Kidney epithelial cell (primary cell): ENCODE data around the gene SNRNP48. TPM values are rescaled to one million over a fixed set of nuclear protein-coding genes. Genes with fewer than 3 reads are reported as not detected.

ENCODE experiments used
- DNase-seq: peaks from one replicate; pipeline ENCODE4 v3.0.0-alpha.2; 2010; ENCODE audit warnings: low read depth
- H3K27me3 ChIP-seq: 2 replicates; pipeline ENCODE4 v1.6.0; 2011; ENCODE audit warnings: low read length; ENCODE audit not compliant: control insufficient read depth, insufficient read depth
- H3K36me3 ChIP-seq: 2 replicates; pipeline ENCODE4 v1.5.1; 2011; ENCODE audit warnings: low read length; ENCODE audit not compliant: control insufficient read depth, insufficient read depth
- H3K4me3 ChIP-seq: 2 replicates; pipeline ENCODE4 v1.5.1; 2011; ENCODE audit warnings: low read depth, mild to moderate bottlenecking, control low read depth, low read length
- total RNA-seq: library from RNA; depleted of rRNA; stranded (reverse); fragments of >200 nt; gene quantifications from 2 replicates; pipeline ENCODE4 v1.2.3, GENCODE V29; 2015
- TF ChIP-seq, protein P1 (sequence below): IDR thresholded peaks from 2 replicates; pipeline ENCODE4 v1.5.1; 2011; ENCODE audit warnings: mild to moderate bottlenecking, moderate library complexity, low read length, control low read depth, inconsistent platforms; ENCODE audit not compliant: insufficient read depth, poor library complexity, severe bottlenecking

SNRNP48 gene
- total RNA-seq, 1 donor from 2014 or later = 8.9 TPM

DNA sequence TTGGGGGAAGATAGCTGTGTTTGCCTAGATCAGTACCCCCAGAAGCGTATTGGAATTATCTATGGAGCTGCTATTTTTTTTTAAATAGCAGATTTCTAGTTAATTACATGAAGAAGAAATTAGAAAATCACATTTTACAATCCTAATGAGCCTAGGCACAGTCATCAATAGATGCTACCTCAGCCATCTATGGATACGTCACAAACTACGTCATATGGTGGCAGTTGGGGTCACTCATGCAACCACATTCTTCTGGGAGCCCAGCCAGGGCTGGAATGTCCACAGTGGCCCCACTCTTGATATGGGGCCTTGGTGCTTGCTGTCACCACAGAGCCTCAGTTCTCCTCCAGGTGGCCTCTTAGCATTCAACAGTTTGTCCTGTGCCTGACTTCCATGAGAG lies 63.0 kb downstream of the SNRNP48 start:
- TF ChIP-seq, protein P1, sequence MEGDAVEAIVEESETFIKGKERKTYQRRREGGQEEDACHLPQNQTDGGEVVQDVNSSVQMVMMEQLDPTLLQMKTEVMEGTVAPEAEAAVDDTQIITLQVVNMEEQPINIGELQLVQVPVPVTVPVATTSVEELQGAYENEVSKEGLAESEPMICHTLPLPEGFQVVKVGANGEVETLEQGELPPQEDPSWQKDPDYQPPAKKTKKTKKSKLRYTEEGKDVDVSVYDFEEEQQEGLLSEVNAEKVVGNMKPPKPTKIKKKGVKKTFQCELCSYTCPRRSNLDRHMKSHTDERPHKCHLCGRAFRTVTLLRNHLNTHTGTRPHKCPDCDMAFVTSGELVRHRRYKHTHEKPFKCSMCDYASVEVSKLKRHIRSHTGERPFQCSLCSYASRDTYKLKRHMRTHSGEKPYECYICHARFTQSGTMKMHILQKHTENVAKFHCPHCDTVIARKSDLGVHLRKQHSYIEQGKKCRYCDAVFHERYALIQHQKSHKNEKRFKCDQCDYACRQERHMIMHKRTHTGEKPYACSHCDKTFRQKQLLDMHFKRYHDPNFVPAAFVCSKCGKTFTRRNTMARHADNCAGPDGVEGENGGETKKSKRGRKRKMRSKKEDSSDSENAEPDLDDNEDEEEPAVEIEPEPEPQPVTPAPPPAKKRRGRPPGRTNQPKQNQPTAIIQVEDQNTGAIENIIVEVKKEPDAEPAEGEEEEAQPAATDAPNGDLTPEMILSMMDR = no peak
- Histone ChIP-seq H3K27me3 (no peaks in the 10 kb centered on the region), H3K36me3 (no peaks in the 10 kb centered on the region), H3K4me3 (no peak overlapping the region)
- no peak for DNase-seq

DNA sequence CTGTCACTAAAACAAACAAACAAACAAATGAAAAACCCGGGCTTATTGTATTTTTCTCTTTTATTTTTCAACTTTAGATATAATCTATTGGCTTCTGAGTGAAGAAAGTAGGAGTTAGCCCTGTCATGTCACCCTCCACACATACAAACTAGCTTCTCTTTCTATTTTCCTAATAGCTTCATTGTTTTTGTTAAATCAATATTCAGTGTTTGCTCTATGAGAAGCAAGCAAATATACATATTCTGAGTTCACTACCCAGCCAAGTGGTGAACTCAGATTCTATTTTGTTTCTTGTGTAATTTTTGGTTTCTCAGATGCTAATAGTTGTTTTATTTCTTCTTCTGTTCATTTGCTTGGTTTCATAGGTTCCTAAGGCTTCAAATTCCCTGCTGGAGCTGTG lies 66.4 kb downstream of the SNRNP48 start:
- Histone ChIP-seq H3K36me3 (no peaks in the 10 kb centered on the region), H3K27me3 (no peaks in the 10 kb centered on the region), H3K4me3 (no peak overlapping the region)
- TF ChIP-seq, protein P1 = no peak
- DNase-seq = no peak

DNA sequence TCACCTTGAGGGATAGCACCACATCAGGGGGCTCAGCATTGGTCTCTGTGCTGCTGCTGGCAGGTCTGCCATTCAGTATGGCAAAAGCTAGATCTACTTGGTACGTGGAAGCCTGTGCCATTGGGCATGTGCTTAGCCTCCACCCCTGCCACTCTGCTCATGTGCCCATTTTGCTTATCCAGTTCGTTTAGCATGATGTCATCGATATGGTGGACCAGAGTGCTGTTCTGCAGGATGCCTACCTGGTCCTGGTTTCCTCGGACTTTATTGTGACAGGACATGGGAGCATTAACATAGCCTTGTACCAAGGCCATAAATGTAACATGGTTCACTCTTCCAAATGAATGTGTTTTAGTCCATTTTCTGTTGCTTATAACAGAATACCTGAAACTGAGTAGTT lies 68.5 kb downstream of the SNRNP48 start:
- Histone ChIP-seq H3K27me3 (no peaks in the 10 kb centered on the region), H3K36me3 (no peaks in the 10 kb centered on the region), H3K4me3 (no peak overlapping the region)
- no peak for DNase-seq
- TF ChIP-seq, protein P1 = no peak

DNA sequence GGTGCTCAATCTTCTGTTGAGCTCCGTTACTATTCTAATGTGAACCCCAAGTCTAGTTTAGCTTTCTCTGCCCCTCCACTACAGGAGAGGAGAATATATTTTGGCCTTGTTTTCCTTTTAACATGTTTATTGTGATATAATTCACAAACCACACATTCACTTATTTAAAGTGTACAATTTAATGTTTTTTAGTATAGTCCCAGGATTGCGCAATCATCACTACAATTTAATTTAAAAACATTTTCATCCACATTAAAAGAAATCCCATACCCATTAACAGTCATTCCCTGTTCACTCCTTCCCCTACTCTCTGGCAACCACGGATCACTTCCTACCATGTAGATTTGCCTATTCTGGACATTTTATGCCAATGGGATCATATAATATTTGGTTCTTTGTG lies 71.4 kb downstream of the SNRNP48 start:
- no peaks in the 10 kb centered on the region for H3K36me3 ChIP-seq
- TF ChIP-seq, protein P1 = no peak

More for the DNA sequence above, 71.4 kb downstream of the SNRNP48 start:
- Histone ChIP-seq H3K4me3 (no peak overlapping the region), H3K27me3 (no peaks in the 10 kb centered on the region)
- DNase-seq = no peak

Other genes with a start within 250 kb of the SNRNP48 start
- gene CAGE1, start 200.5 kb upstream of the SNRNP48 start, total RNA-seq = not detected in 2 replicates
- gene RIOK1, start 200.4 kb upstream of the SNRNP48 start, total RNA-seq = 15.3 and 15.5 TPM in 2 replicates
- 216 and 220 TPM in 2 replicates for gene DSP, start 48.5 kb upstream of the SNRNP48 start, total RNA-seq
- 0.89 and 1.1 TPM in 2 replicates for gene BMP6, start 135.9 kb downstream of the SNRNP48 start, total RNA-seq